Stimulated activated effector memory CD8-positive, alpha-beta T cell treated with anti-CD3 and anti-CD28 coated beads, Interleukin-12 subunit alpha, Interleukin-12 subunit beta, amount 100 ng/mL, for 72 hours (primary cell): Measurements from ENCODE around the gene ZC2HC1C.
A peak's percentile ranks its signal among the peaks of the same experiment; 100 is the strongest.
"Not testable (repeated sequence)": the region's sequence is repeated elsewhere in the genome, so short reads cannot be mapped to it uniquely, and the experiment has no call there.

ENCODE experiments used
- ATAC-seq: fragments of 150-1000 bp; cut with Tn5 transposase; 2 replicates; pipeline ENCODE4 v1.10.0; 2021
- DNase-seq, 2 donors: peaks; one replicate each; pipeline ENCODE4 v3.0.0; 2021 to 2022; ENCODE audit warnings: low spot score in 2 of 2
- H3K27ac Mint-ChIP-seq: one replicate; pipeline ENCODE4 v1.8.0; 2022; ENCODE audit warnings: mild to moderate bottlenecking, mixed read lengths
- H3K36me3 Mint-ChIP-seq: one replicate; pipeline ENCODE4 v1.8.0; 2022; ENCODE audit warnings: mild to moderate bottlenecking, mixed read lengths
- H3K4me1 Mint-ChIP-seq: one replicate; pipeline ENCODE4 v1.8.0; 2022; ENCODE audit warnings: mixed read lengths
- H3K4me3 Mint-ChIP-seq: one replicate; pipeline ENCODE4 v1.8.0; 2022; ENCODE audit warnings: mild to moderate bottlenecking, mixed read lengths
- H3K9me3 Mint-ChIP-seq: one replicate; pipeline ENCODE4 v1.8.0; 2022; ENCODE audit warnings: mixed read lengths

The ZC2HC1C gene

GRCh38 chr14:75049136-75049535 is 20.3 kb upstream of the ZC2HC1C start:
- H3K4me3 Mint-ChIP-seq, result no peak overlapping the region
- H3K9me3 Mint-ChIP-seq, result no peaks in the 10 kb centered on the region
- H3K27ac Mint-ChIP-seq, result no peak overlapping the region
- no peak for ATAC-seq
- H3K36me3 Mint-ChIP-seq, result peaks cover 43% of the 10 kb centered on the region
- DNase-seq, result no peak
- peaks cover 64% of the 10 kb centered on the region for H3K4me1 Mint-ChIP-seq

GRCh38 chr14:75049731-75050201 is 19.7 kb upstream of the ZC2HC1C start:
- no peak for DNase-seq
- no peaks in the 10 kb centered on the region for H3K9me3 Mint-ChIP-seq
- H3K4me1 Mint-ChIP-seq, result peaks cover 58% of the 10 kb centered on the region
- no peak for ATAC-seq
- H3K36me3 Mint-ChIP-seq, result peaks cover 48% of the 10 kb centered on the region
- H3K27ac Mint-ChIP-seq, result no peak overlapping the region
- peak overlapping the region; percentile 83 for H3K4me3 Mint-ChIP-seq

- H3K9me3 Mint-ChIP-seq, result no peaks in the 10 kb centered on the region
- H3K36me3 Mint-ChIP-seq, result peaks cover 58% of the 10 kb centered on the region
- peak within 1 kb of the TSS; percentile 98 for H3K27ac Mint-ChIP-seq
- ATAC-seq (peak; percentile 79), DNase-seq (peak; percentile 73 to 87)
- peaks cover 55% of the 10 kb centered on the region for H3K4me1 Mint-ChIP-seq
- H3K4me3 Mint-ChIP-seq, result peak within 1 kb of the TSS; percentile 83
Measured at GRCh38 chr14:75050852-75051555, 18.4 kb upstream of the ZC2HC1C start, which contains the start of gene MLH3. Gene MLH3 (minus strand): TSS chr14:75051467. CDS start chr14:75049655, 1,812 bp downstream.

- H3K36me3 Mint-ChIP-seq, result peaks cover 63% of the 10 kb centered on the region
- DNase-seq, result no peak
- H3K4me1 Mint-ChIP-seq, result peaks cover 51% of the 10 kb centered on the region
- no peak for ATAC-seq
- H3K27ac Mint-ChIP-seq, result peak overlapping the region; percentile 98
- no peaks in the 10 kb centered on the region for H3K9me3 Mint-ChIP-seq
- H3K4me3 Mint-ChIP-seq, result peak overlapping the region; percentile 83
Measured at GRCh38 chr14:75051556-75051899, 17.9 kb upstream of the ZC2HC1C start.

GRCh38 chr14:75053396-75054291 is 15.8 kb upstream of the ZC2HC1C start:
- ATAC-seq, result no peak
- H3K27ac Mint-ChIP-seq, result peak overlapping the region; percentile 98
- peaks cover 71% of the 10 kb centered on the region for H3K36me3 Mint-ChIP-seq
- no peaks in the 10 kb centered on the region for H3K9me3 Mint-ChIP-seq
- H3K4me3 Mint-ChIP-seq, result no peak overlapping the region
- H3K4me1 Mint-ChIP-seq, result peaks cover 30% of the 10 kb centered on the region
- no peak for DNase-seq

- no peak overlapping the region for H3K4me3 Mint-ChIP-seq
- ATAC-seq (no peak), DNase-seq (no peak)
- no peaks in the 10 kb centered on the region for H3K9me3 Mint-ChIP-seq
- H3K4me1 Mint-ChIP-seq, result peaks cover 29% of the 10 kb centered on the region
- H3K27ac Mint-ChIP-seq, result no peak overlapping the region
- peaks cover 78% of the 10 kb centered on the region for H3K36me3 Mint-ChIP-seq
Measured at GRCh38 chr14:75054421-75054820, 15.0 kb upstream of the ZC2HC1C start.

GRCh38 chr14:75059642-75060041 is 9.8 kb upstream of the ZC2HC1C start:
- Mint-ChIP-seq H3K4me3 (no peak overlapping the region), H3K27ac (no peak overlapping the region), H3K36me3 (peaks cover 64% of the 10 kb centered on the region), H3K4me1 (peaks cover 33% of the 10 kb centered on the region), H3K9me3 (no peaks in the 10 kb centered on the region)
- ATAC-seq, result no peak
- DNase-seq, result no peak

GRCh38 chr14:75060420-75060819 is 9.0 kb upstream of the ZC2HC1C start:
- H3K4me3 Mint-ChIP-seq, result no peak overlapping the region
- no peak overlapping the region for H3K27ac Mint-ChIP-seq
- ATAC-seq (no peak), DNase-seq (no peak)
- H3K9me3 Mint-ChIP-seq, result no peaks in the 10 kb centered on the region
- H3K36me3 Mint-ChIP-seq, result peaks cover 59% of the 10 kb centered on the region
- H3K4me1 Mint-ChIP-seq, result peaks cover 31% of the 10 kb centered on the region

- Mint-ChIP-seq H3K4me3 (peak overlapping the region; percentile 100), H3K4me1 (peaks cover 26% of the 10 kb centered on the region), H3K27ac (peak overlapping the region; percentile 99), H3K9me3 (no peaks in the 10 kb centered on the region), H3K36me3 (peaks cover 46% of the 10 kb centered on the region)
- DNase-seq (no peak), ATAC-seq (peak; percentile 3)
Measured at GRCh38 chr14:75063013-75063412, 6.4 kb upstream of the ZC2HC1C start.

- DNase-seq (peak; percentile 88 to 97), ATAC-seq (peak; percentile 100)
- Mint-ChIP-seq H3K9me3 (no peaks in the 10 kb centered on the region), H3K27ac (peak within 1 kb of the TSS; percentile 99), H3K4me1 (peaks cover 26% of the 10 kb centered on the region), H3K4me3 (peak within 1 kb of the TSS; percentile 100), H3K36me3 (peaks cover 40% of the 10 kb centered on the region)
Measured at GRCh38 chr14:75063491-75064204, 5.8 kb upstream of the ZC2HC1C start, which contains the start of gene ACYP1. Gene ACYP1 (minus strand): TSS chr14:75064024. CDS start chr14:75063553, 471 bp downstream.

- H3K4me3 Mint-ChIP-seq, result peak overlapping the region; percentile 100
- peaks cover 26% of the 10 kb centered on the region for H3K4me1 Mint-ChIP-seq
- peak overlapping the region; percentile 99 for H3K27ac Mint-ChIP-seq
- DNase-seq (no peak), ATAC-seq (peak; percentile 33)
- no peaks in the 10 kb centered on the region for H3K9me3 Mint-ChIP-seq
- H3K36me3 Mint-ChIP-seq, result peaks cover 35% of the 10 kb centered on the region
Measured at GRCh38 chr14:75064205-75064567, 5.3 kb upstream of the ZC2HC1C start.

GRCh38 chr14:75066691-75067090 is 2.8 kb upstream of the ZC2HC1C start:
- DNase-seq (no peak), ATAC-seq (no peak)
- Mint-ChIP-seq H3K27ac (no peak overlapping the region), H3K9me3 (no peaks in the 10 kb centered on the region), H3K4me1 (peaks cover 25% of the 10 kb centered on the region), H3K4me3 (no peak overlapping the region), H3K36me3 (peaks cover 12% of the 10 kb centered on the region)

- ATAC-seq (no peak), DNase-seq (no peak)
- peaks cover 7% of the 10 kb centered on the region for H3K36me3 Mint-ChIP-seq
- H3K27ac Mint-ChIP-seq, result no peak overlapping the region
- H3K9me3 Mint-ChIP-seq, result no peaks in the 10 kb centered on the region
- peaks cover 25% of the 10 kb centered on the region for H3K4me1 Mint-ChIP-seq
- no peak overlapping the region for H3K4me3 Mint-ChIP-seq
Measured at GRCh38 chr14:75067212-75067611, 2.2 kb upstream of the ZC2HC1C start.

GRCh38 chr14:75067765-75068164 is 1.7 kb upstream of the ZC2HC1C start:
- peaks cover 23% of the 10 kb centered on the region for H3K4me1 Mint-ChIP-seq
- H3K36me3 Mint-ChIP-seq, H3K4me3 Mint-ChIP-seq, DNase-seq, ATAC-seq, H3K27ac Mint-ChIP-seq, H3K9me3 Mint-ChIP-seq: not testable (repeated sequence)
